GM08714 (cell line): ENCODE measurements around the gene UNC119B.

Experiments
- H3K4me3 ChIP-seq: fragments of 200-500 bp; sonication (Bioruptor generic); 2 replicates; pipeline ENCODE4 v1.5.1; 2014; ENCODE audit warnings: mild to moderate bottlenecking, low read length, inconsistent platforms
- ZNF274 ChIP-seq: IDR thresholded peaks from 2 replicates; pipeline ENCODE4 v1.6.1; 2012; ENCODE audit warnings: mild to moderate bottlenecking, low read depth, low read length

The UNC119B gene

GRCh38 chr12:120684523-120684932 lies 25.7 kb upstream of the UNC119B start:
- TF ChIP-seq ZNF274 = no peak
- peak overlapping the region; percentile 14; the same call in 1 of the 2 replicates for H3K4me3 ChIP-seq

GRCh38 chr12:120685522-120685921 lies 24.7 kb upstream of the UNC119B start:
- no peak for TF ChIP-seq ZNF274
- H3K4me3 ChIP-seq = no peak overlapping the region

DNA sequence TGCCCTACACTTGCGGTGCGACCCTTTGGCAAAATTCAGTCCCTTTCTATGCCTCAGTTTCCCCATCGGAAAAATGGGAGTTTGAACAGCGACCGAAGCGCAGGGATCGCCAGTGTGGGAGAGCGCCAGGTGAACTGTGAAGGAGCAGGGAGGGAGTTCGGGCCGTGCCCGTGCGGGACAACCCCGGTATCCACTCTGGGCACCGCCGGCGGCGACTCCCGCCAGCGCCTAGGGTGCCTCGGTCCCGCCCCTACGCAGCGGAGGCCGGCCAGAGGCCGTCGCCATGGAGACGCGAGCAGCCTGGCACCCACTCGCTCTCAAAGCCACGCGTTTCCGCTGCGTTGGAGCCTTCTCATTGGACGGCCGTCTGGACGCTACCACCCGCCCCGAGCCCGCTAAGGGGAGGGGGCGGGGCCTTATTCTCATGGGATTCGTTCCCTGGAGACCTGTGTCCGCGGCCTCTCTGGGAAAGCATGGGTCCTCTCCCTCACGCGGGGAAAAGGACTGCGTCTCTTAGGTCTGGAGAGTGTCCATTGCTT lies 24.0 kb upstream of the UNC119B start:
- no peak for TF ChIP-seq ZNF274
- H3K4me3 ChIP-seq = peak overlapping the region; percentile 67

GRCh38 chr12:120686690-120687577 lies 23.3 kb upstream of the UNC119B start, which contains the start of gene MLEC:
Gene MLEC (plus strand): TSS chr12:120687149. CDS start chr12:120687297, 148 bp downstream.
- peak within 1 kb of the TSS; percentile 96 for H3K4me3 ChIP-seq
- no peak for TF ChIP-seq ZNF274

- H3K4me3 ChIP-seq = peak overlapping the region; percentile 96
- TF ChIP-seq ZNF274 = no peak
Observed at GRCh38 chr12:120687578-120688289, 22.5 kb upstream of the UNC119B start.

GRCh38 chr12:120688527-120689071 lies 21.7 kb upstream of the UNC119B start:
- H3K4me3 ChIP-seq = peak overlapping the region; percentile 96
- TF ChIP-seq ZNF274 = no peak

DNA sequence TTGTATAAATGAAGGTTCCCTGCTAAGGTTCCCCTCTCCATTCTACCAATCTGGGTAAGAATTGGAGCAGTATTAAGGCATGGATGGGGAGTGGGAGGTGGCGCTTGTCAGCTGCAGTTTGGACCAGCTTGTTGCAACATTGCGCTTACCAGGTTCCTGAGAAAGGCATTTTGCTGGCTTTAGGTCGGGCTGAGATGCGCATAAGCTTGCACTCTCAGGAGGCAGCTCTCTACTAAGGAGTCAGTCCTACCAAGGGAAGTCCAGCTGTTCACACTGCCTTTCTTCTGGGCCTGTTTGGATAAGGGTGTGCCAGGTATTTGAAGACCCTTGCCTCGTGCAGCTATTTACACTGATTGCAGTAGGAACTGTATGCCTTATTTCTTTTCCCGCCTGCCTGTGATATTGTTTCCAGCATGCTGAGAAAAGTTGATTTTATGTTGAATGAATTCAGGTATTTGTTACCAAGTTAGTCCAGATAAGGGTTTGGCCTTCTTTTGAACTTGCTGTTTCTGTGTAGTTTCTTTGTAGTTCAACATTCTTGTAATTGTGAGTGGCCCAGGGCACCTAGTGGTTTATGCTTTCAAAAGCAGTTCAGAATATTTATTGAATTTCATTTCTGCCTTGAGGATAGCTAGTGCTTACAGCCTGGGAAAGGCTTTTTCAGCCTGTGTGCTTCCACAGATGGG lies 20.7 kb upstream of the UNC119B start:
- no peak for TF ChIP-seq ZNF274
- peak overlapping the region; percentile 96; the same call in 1 of the 2 replicates for H3K4me3 ChIP-seq

DNA sequence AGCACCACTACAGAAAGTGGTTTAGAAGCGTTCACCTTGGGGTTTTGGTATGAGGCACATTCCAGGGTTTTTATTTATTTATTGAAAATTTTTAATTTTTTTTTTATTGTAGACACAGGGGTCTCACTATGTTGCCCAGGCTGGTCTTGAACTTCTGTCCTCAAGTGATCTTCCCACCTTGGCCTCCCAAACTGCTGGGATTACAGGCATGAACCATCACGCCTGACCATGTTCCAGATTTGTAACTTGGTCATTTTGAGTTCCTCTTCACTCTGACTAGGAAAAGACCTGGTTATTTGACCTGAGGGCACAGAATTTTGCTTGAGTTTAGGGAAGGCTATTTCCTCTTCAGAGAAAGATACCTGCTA lies 20.2 kb upstream of the UNC119B start:
- no peak for TF ChIP-seq ZNF274

DNA sequence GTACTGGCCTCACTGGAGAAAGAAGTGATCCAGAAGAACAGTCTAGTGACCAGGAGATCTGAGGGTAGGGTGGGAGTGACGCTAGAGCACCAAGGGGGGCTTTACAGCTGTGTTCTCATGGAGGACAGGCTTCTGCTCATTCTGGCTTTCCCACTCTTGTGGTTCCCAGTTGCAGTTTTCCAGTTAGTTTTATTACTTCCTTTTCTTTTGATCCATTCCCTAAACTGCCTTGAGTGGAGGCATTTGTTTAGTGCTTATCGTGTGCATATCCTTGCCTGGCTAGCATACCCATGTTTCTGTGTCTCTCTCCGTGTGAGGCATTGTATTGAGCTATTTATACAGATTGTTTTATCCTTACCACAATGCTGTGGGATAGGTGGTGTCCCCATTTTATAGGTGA lies 19.3 kb upstream of the UNC119B start:
- no peak for TF ChIP-seq ZNF274

More for the DNA sequence above, 20.2 kb upstream of the UNC119B start:
- H3K4me3 ChIP-seq = no peak overlapping the region

GRCh38 chr12:120692524-120693033 lies 17.7 kb upstream of the UNC119B start:
- no peak for TF ChIP-seq ZNF274
- no peak overlapping the region for H3K4me3 ChIP-seq

More for the DNA sequence above, 19.3 kb upstream of the UNC119B start:
- no peak overlapping the region for H3K4me3 ChIP-seq

- TF ChIP-seq ZNF274 = no peak
- no peak overlapping the region for H3K4me3 ChIP-seq
Observed at GRCh38 chr12:120693848-120694247, 16.4 kb upstream of the UNC119B start.

- H3K4me3 ChIP-seq = no peak overlapping the region
- no peak for TF ChIP-seq ZNF274
Observed at GRCh38 chr12:120696626-120697025, 13.6 kb upstream of the UNC119B start.

DNA sequence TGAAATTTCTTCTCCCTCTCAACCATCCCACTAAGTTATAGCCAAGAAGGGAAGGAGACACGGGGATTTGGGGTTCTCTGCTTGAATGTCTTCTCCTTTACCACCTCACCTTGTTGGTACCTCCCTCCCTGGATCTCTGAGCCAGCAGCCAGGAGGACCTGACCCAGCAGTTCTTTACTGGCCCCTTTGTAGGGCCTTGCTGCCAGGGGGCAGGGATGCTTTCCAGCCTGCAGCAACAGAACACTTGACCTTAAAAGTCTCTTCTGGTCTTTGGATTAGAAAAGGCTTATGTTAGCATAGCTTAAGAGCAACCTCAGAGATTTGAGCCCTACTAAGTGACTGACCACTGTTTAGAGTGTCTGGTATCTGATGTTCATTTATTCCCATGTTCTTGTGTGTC lies 12.9 kb upstream of the UNC119B start:
- H3K4me3 ChIP-seq = no peak overlapping the region
- TF ChIP-seq ZNF274 = no peak
